ENCODE data around the gene POMC.
"Not testable (repeated sequence)": the region's sequence is repeated elsewhere in the genome, so short reads cannot be mapped to it uniquely, and the experiment has no call there.

The POMC gene

GRCh38 chr2:25132299-25132635, 36.1 kb downstream of the POMC start:
- DNase-seq (ENCODE audit: low spot score) = no peak

DNA sequence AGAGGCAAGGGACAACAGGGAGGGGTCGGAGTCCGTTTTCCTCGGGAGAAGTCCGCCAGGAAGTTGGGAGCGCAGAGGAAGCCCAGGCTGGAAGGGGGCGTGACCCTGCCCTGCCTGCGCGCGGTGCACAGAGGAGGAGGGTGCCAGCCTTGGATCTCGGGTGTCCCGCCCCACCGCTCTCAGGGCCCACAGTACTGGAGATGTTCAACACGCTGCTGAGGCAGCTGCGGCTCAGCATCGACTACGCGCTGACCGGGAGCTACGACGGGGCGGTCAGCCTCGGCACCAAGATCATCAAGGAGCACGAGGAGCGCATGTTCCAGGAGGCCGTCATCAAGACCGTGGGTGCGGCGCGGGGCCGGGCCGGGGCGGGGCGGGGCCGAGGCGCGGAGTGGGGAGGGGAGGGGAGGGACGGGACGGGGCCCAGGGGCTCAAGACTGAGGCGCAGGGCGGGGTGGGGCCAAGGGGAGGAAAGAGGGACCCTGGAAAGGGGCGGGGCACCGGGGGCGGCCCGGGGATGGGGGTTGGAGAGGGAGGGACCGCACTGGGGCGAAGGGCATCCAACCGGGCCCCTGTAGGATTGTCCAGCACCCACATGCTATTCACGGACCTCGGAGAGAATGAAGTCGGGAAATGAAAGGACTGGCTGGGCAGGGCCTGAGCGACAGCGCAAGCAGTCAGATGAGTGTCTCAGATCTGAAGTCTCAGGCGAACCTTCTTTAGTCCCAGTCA, 36.6 kb downstream of the POMC start:
- no peak for DNase-seq (ENCODE audit: low spot score)

DNA sequence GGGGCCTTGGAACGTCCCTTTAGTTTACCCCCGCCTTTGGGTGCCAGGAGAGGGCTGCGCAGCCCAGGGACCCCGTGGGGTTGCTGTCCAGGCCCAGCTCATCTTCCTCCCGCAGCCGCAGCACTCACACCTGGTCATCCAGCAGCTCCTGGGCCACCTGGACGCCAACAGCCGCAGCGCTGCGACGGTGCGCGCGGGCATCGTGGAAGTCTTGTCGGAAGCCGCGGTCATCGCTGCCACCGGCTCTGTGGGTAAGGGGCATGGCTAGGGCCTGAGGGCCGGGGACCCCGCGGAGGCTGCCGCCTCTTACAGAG, 37.2 kb downstream of the POMC start:
- DNase-seq (ENCODE audit: low spot score) = no peak

DNA sequence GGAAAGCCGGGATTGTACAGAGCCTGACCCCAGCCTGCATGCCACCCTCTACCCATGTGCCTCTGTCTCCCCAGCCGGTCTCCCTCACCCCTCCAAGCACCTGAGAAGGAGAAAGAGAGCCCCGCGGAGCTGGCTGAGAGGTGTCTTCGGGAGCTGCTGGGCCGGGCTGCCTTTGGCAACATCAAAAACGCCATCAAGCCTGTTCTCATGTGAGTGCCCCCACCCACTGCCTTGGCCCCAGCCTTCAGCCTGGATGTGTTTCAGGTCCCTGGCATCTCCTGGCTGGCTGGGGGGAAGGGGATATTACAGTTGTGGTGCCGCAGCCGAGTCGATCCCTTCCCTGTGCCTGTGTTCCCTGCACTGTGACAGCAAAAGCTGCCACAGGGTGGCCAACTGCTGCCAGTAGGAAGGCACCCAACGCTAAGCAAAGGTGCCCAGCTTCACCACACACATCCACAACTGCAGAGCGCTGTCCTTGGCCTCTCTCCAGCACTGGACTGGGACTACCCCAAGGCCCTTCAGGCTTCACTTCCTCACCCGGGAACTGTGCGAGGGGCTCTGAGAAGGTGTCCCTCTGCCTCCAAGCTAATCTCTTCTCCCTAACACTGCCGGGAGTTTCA, 38.4 kb downstream of the POMC start:
- DNase-seq (ENCODE audit: low spot score) = no peak

DNA sequence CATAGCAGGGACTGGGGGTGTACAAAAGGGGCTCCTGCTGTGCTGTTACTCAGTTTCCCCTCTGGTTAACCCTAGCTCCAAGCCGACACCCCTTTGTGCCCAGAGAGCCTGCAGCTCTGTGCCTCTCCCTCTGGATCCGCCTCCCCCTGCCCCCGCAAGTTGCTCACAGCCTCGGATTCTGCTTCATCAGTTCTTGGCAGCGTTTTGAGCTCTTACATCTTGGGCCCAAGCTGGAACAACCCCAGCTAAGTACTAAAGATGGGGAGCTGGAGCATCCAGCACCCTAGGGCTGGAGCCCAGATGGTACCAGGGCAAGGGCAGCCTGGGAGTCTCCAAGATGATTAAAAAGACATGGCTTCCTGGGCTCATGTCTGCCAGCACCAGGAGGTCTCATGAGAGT, 40.7 kb downstream of the POMC start:
- no peak for DNase-seq (ENCODE audit: low spot score)

- DNase-seq (ENCODE audit: low spot score) = not testable (repeated sequence)
Measured at GRCh38 chr2:25127071-25127470, 41.3 kb downstream of the POMC start.

- no peak for DNase-seq (ENCODE audit: low spot score)
Measured at GRCh38 chr2:25125976-25126375, 42.4 kb downstream of the POMC start.

DNA sequence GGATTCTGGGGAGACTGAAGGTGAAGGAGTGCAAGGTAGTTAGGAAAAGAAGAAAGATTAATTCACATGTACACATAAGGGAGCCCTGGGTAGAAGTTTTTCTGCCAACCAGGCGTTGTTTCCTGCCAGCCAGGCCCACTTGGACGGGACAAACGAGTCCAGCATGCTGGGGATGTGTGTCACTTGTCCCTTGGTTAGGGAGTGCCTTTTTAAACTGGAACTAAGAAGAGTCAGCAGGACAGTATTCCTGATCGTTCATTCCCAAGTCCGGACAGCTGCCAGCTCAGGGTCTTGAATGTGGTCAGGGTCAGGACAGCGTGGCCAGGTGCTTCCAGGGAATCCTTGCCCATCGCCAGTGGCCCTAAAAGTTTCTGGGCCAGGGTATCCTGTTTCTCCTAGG, 43.2 kb downstream of the POMC start:
- DNase-seq (ENCODE audit: low spot score) = no peak

GRCh38 chr2:25123682-25124081, 44.7 kb downstream of the POMC start:
- no peak for DNase-seq (ENCODE audit: low spot score)

DNA sequence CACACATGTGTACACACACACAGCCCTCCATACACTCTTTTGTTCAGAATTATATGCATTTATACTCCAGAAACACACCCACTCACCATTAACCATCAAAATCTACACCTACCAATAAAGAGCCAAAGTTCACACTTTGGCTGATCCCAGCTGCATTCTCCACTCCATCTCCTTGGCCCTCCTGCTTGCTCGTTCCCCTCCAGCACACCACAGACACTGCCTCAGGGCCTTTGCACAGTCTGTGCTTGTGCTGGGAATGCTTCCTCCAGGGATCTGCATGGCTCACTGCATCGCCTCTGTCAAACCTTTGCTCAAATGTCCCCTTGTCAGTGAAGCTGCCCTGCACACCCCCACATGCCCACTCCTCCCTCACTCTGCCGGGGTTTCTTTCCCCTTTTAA, 46.0 kb downstream of the POMC start:
- no peak for DNase-seq (ENCODE audit: low spot score)

- no peak for DNase-seq (ENCODE audit: low spot score)
Measured at GRCh38 chr2:25119263-25119662, 49.1 kb downstream of the POMC start.

GRCh38 chr2:25116956-25117355, 51.4 kb downstream of the POMC start:
- DNase-seq (ENCODE audit: low spot score) = no peak

GRCh38 chr2:25115902-25116301, 52.5 kb downstream of the POMC start:
- no peak for DNase-seq (ENCODE audit: low spot score)

DNA sequence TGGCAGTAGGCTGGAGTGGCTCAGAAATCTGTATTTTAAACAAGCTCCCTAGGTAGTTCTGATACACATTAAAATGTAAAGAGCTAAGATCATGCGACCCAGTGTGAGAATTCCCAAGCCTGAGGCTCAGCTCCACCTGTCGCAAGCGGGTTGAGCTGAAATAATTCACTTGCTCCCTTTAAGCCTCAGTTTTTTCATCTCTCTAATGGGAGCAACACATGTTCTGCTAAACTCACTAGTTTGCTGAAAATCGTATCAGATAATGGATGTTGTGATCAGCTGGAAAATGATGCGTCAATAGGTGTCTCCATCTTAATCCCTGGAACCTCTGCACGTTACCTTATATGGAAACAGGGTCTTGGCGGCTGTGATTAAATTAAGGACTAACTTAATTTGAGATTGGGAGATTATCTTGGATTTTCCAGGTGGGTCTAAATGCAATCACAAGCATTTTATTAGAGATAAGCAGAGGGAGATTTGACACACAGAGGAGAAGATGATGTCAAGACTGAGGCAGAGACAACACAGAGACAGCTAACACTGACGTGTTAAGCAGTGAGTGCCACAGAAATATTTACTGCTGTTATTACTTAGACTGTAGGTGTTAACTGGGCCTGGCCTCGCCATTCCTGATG, 53.0 kb downstream of the POMC start:
- DNase-seq (ENCODE audit: low spot score) = no peak

DNA sequence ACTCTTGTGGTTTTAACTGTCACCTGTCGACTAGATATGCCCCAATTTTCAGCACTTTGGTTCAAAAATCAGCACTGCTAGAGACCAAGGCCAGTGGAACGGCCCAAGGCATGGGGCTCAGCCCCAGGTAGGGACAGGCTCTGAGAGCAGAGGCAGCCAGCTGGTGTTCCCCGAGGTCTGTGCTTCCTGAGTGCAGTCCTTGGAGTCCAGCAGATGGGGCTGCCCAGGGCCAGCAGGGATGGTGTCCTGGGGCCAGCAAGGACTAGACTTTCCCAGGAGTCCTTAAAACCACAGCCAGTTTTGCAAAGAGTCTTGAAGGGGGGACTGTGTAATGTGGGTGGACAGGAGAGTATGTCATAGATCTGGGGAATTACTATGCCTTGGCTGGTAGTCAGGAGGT, 56.3 kb downstream of the POMC start:
- no peak for DNase-seq (ENCODE audit: low spot score)

Measured in RKO (cell line).